Heart left ventricle (tissue), 16 donors: ENCODE measurements around the gene GPR135. TPM values are rescaled to one million over a fixed set of nuclear protein-coding genes. Genes with fewer than 3 reads are reported as not detected.

Experiments
- ATAC-seq, 4 donors: fragments of 200-7000 bp; cut with Tn5 transposase; one replicate each; pipeline ENCODE4 v1.9.1; 2020 to 2022; ENCODE audit warnings: moderate library complexity in 4 of 4, mild to moderate bottlenecking in 3 of 4, moderate number of reproducible peaks in 1 of 4
- DNase-seq, 5 donors: peaks; one replicate each; pipeline ENCODE4 v3.0.0-alpha.2; 2020
- H3K27ac ChIP-seq, 12 donors: fragments of 200-600 bp; sonication (generic) in 4 of 12; one replicate each; pipeline versions ENCODE4 v1.5.0 to v1.8.0; 2016 to 2022; ENCODE audit warnings: mild to moderate bottlenecking in 2 of 12
- H3K27me3 ChIP-seq, 9 donors: fragments of 200-600 bp; sonication (generic) in 2 of 9; one replicate each; pipeline versions ENCODE4 v1.5.1 to v1.8.0; 2016 to 2022; ENCODE audit warnings: mild to moderate bottlenecking in 3 of 9
- H3K36me3 ChIP-seq, 9 donors: fragments of 200-600 bp; sonication (generic) in 2 of 9; one replicate each; pipeline versions ENCODE4 v1.5.0 to v1.8.0; 2018 to 2022; ENCODE audit warnings: mild to moderate bottlenecking in 2 of 9
- H3K4me1 ChIP-seq, 12 donors: fragments of 200-600 bp; sonication (generic) in 4 of 12; one replicate each; pipeline versions ENCODE4 v1.5.0 to v1.8.0; 2016 to 2022; ENCODE audit warnings: mild to moderate bottlenecking in 3 of 12
- H3K4me3 ChIP-seq, 12 donors: fragments of 200-600 bp; sonication (generic) in 4 of 12; one replicate each; pipeline versions ENCODE4 v1.5.0 to v1.8.0; 2017 to 2022; ENCODE audit warnings: mild to moderate bottlenecking in 9 of 12, moderate library complexity in 4 of 12
- H3K9me3 ChIP-seq, 12 donors: fragments of 200-600 bp; sonication (generic) in 4 of 12; one replicate each; pipeline versions ENCODE4 v1.5.0 to v1.8.0; 2016 to 2022; ENCODE audit warnings: mild to moderate bottlenecking in 1 of 12
- CTCF ChIP-seq, 12 donors: fragments of 200-600 bp; sonication (generic) in 4 of 12; IDR thresholded peaks; one replicate each; pipeline versions ENCODE4 v1.5.0 to v1.8.0; 2018 to 2022; ENCODE audit warnings: antibody characterized with exemption in 12 of 12, mild to moderate bottlenecking in 5 of 12
- POLR2A ChIP-seq, 2 donors: fragments of 450-650 bp; IDR thresholded peaks; one replicate each; pipeline ENCODE4 v1.6.1; 2017; ENCODE audit warnings: antibody characterized with exemption in 2 of 2, mild to moderate bottlenecking in 2 of 2, moderate library complexity in 2 of 2
- WGBS, 4 donors: extraction: QIAGEN DNeasy Blood & Tissue Kit in 2 of 4; methylation state at CpG; one replicate each; pipeline versions ENCODE4 v1.1.5 to v1.1.7; 2013 to 2018; 5-methylcytosine and 5-hydroxymethylcytosine counted together
- intact Hi-C, 10 donors: fragments of 100-400 bp; cut with DNase I; formaldehyde crosslinking; loops; one replicate each; pipeline versions ENCODE4 v1.11.1 to v1.14.2; 2022
- polyA plus RNA-seq, 2 donors: library from polyadenylated mRNA; stranded (reverse); fragments of 200-250 nt; gene quantifications; one replicate each; pipeline ENCODE4 v1.2.3, GENCODE V29; 2013
- total RNA-seq, 9 donors: library from RNA; depleted of rRNA in 2 of 9; stranded (reverse); fragments of >200 nt in 2 of 9; fragmentation: NEBNext Ultra II Directional in 3 of 9; extraction: Animal tissue kit (Norgen Biotek cat#: 25700) in 3 of 9; gene quantifications; one replicate each; pipeline versions ENCODE4 v1.1.0 to v1.2.4, GENCODE V29; 2016 to 2023
- donor health status: ischemic (EF 13 %, LVEDD 7.1; RV severe dilation, severe dysfunction).
- donor health status: healthy with polysubstance abuse.
- donor health status: DM: no; HTN: yes; CAD: no.
- donor health status: DM: no; HTN: no; CAD: no.
- donor health status: ischemic (EF 25% LVEDD 6.9; RV normal size, moderate dysfunction).
- donor health status: ischemic (EF 25% LVEDD 5.7; RV mildly dilated, moderate dysfunction).
- donor health status: healthy.
- donor health status: DM: yes; HTN: yes; CAD: no.
- donor health status: ischemic (EF 35%, LVEDD 5.7; RV mildly dilated, moderate dysfunction).
- donor health status: nonischemic (EF 11% LVEDD 7.7; RV severe dilation, severe dysfunction).
- donor health status: DM: yes; HTN: yes; CAD: no.
- donor health status: PGD.
- donor health status: ischemic (EF 29% LVEDD 5.4; RV normal size, mild dysfunction).
- donor health status: nonischemic (EF 23%, LVEDD 6.1; RV moderate dilation, normal function).

The GPR135 gene
- total and polyA plus RNA-seq, 11 donors = 0.84 to 2.7 (median 2.1) TPM

DNA sequence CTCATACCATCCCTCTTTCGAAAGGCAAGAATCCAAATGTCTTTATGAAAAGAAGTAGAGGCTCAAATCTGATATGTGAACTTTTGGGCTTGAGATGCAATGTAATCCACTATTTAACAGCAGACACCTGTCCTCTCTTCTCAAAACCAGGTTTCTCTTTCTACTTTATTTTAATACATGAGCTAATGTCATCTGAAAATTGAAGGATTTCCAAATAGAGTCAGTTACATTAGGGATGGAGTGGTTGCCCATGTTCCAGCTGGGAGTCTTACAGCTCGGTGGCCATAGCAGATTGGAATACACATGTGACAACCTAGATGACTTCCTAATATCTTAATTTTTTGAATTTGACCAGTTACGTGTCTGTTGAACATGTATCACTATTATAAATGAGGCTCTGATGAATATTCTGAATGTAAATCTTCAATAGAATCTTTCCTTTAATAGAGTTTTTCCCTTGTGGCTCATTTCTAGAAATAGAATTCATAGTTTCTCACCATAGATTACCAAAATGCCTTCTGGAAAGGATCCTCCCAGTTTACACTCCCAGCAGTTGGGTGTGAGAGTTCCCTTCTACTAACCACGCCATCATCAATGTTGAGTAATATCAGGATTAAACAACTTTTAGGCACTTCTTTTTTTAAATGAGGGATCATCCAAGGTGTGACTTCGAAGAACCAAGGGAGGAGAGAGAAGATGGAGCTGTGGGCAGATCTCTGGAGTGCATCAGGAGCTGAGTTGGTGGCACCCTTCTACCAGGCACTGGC, 49.2 kb downstream of the GPR135 start:
- intact Hi-C loops = loop anchor here in 1 of 10 donors (5.0 kb wide), 1 partner anchor 39 kb away; no protein-coding TSS in a partner anchor
- Histone ChIP-seq H3K36me3 (no peaks in the 10 kb centered on the region), H3K9me3 (no peaks in the 10 kb centered on the region), H3K27me3 (no peaks in the 10 kb centered on the region), H3K4me3 (no peak overlapping the region), H3K27ac (no peak overlapping the region), H3K4me1 (peaks cover 0 to 12% (median 3%) of the 10 kb centered on the region in 12 donors)
- ATAC-seq (no peak), DNase-seq (no peak)
- TF ChIP-seq CTCF (IDR thresholded peaks at IDR 0.05) = no peak
- TF ChIP-seq POLR2A (IDR thresholded peaks at IDR 0.05) = no peak
- 85 to 95% (median 87%) methylated on average over 5 of the region's 5 CpGs for WGBS, 4 donors

Other genes with a start within 250 kb of the GPR135 start
- 10 to 100 TPM in 7 of 9 donors, 1 to 10 TPM in 2; 8.7 to 17.9 (median 14.1) TPM for gene L3HYPDH, start 19.0 kb upstream of the GPR135 start, total RNA-seq
- gene L3HYPDH, start 19.0 kb upstream of the GPR135 start, polyA plus RNA-seq = 10 to 100 TPM in 1 of 2 donors, 1 to 10 TPM in 1; 7.4 to 18.9 TPM
- 10 to 100 TPM; 24.2 to 38.6 (median 31.2) TPM for gene JKAMP, start 19.1 kb upstream of the GPR135 start, total RNA-seq
- 10 to 100 TPM; 11.4 to 52.9 TPM for gene JKAMP, start 19.1 kb upstream of the GPR135 start, polyA plus RNA-seq
- not detected for gene CCDC175, start 111.4 kb upstream of the GPR135 start, total RNA-seq
- gene CCDC175, start 111.4 kb upstream of the GPR135 start, polyA plus RNA-seq = not detected